GM10266 (cell line): ENCODE data around the gene SNCG.
"Not testable (repeated sequence)": the region's sequence is repeated elsewhere in the genome, so short reads cannot be mapped to it uniquely, and the experiment has no call there.

ENCODE experiments used
- DNase-seq: peaks from one replicate; pipeline ENCODE4 v3.0.0; 2012; ENCODE audit errors: extremely low spot score
- CTCF ChIP-seq: IDR thresholded peaks from 2 replicates; pipeline ENCODE4 v1.5.1; 2012; ENCODE audit warnings: mild to moderate bottlenecking, low read depth; ENCODE audit not compliant: control insufficient read depth, insufficient read depth; ENCODE audit errors: missing control alignments

Gene SNCG

DNA sequence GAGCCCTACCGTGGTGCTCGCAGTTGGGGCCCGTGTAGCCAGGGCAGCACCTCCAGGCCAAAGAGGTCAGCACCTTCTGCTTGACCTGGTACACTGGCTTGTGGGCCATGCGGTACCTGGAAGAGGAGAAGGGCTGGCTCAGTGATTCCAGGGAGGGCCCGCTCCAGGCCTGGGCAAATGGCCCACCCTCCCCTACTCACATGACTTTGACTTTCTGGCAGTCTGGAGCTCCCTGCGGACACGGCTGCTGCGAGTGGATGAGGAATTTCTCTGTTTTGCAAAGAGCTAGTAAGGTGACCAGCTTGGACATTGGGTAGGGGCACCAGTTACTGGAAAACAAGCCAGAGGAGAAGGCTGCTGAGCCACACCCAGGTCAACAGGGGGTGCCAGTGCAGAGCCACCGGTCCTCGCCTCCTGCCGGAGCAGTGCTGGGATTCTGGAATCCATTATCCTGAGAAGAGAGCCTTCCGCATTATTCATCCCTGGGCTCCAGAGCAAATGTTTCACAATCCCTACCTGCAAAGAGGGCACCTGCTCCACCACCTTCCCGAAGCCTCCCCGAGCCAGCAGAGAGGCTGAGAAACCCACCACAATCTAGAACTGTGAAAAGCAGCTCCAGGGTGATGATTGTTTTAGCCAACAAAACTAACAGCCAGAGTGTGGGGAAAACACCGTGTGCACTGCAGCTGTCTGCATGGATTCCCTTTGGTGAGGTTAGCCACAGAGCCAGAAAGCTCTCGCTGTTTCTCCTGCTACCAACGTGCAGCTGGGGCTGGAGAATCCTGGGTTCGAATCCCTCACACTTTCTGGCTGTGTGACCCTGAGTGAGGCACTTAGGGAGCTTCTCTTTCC is 12.8 kb upstream of the SNCG start:
- no peak for DNase-seq
- no peak for TF ChIP-seq CTCF

DNA sequence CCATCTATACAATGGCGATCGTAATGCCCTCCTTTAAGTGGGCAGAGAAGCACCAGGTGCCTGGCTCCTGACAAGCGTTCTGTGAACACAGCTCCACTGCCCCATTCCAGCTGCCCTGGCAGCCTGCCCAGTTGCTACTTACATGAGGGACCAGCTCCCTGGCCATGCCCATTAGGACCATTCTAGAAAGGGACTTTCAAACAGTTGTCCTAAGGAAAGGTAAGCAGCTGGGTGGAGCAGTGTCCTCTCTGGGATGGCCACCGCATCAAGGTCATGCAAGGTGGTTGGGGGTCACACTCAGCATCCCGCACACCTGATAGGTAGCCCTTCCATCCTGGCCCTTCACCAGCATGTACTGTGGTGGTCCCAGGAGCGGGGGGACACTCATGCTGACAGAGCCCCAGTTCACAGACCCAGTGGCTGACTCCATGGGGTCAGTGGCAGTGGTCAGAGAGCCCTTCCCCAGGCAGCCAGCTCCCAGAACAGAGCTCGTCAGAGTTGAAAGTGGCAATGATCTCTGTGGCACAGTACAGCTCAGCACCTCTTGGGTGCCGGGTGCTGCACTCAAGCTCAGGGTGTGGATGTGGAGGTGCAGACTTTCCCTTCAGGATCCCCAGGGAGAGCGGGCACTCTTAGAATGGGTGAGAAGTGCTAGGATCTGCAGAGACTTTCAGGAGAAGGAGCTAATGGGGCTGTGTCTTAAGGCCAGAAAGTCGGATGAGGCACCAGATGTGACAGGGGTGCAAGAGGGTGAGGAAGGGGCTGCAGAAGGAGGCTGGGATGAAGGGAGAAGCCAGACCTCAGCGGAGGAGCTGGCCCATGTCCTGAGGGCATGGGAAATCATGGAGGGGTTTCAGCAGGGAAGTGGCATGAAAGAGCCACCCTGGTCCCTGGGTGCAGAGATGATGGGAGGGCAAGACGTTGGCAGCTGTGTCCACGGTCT is 11.9 kb upstream of the SNCG start:
- no peak for DNase-seq
- TF ChIP-seq CTCF: no peak

- not testable (repeated sequence) for DNase-seq
These were observed 10.6 kb upstream of the SNCG start for GRCh38 chr10:86947806-86948205.

- no peak for TF ChIP-seq CTCF
- no peak for DNase-seq
These were observed 8.1 kb upstream of the SNCG start for GRCh38 chr10:86950349-86950748.

DNA sequence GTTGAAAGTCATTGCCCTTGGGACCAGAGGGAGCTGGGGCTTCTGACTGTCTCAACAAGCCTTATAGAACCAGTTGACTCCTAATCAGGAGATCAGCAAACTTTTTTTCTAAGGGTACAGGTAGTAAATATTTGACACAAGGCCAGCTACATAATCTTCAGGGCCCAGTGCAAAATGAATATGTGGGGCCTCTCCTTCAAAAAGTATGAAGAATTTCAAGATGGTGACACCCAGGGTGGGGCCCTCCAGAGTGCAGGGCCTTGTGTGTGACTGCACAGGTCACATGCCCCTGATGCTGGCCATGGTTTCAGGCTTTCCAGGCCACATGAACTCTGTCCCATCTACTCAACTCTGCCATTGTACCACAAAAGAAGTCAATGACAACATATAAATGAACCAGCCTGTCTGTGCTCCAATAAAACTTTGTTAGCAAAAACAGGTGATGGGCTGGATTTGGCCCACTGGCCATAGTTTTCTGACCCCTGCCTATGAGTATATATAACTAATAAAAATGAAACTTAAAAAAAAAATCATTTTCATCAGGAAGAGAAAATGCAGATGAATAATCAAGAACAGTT is 7.1 kb upstream of the SNCG start:
- no peak for DNase-seq
- no peak for TF ChIP-seq CTCF

- DNase-seq: no peak
- no peak for TF ChIP-seq CTCF
These were observed 6.3 kb upstream of the SNCG start for GRCh38 chr10:86952106-86952505.

DNA sequence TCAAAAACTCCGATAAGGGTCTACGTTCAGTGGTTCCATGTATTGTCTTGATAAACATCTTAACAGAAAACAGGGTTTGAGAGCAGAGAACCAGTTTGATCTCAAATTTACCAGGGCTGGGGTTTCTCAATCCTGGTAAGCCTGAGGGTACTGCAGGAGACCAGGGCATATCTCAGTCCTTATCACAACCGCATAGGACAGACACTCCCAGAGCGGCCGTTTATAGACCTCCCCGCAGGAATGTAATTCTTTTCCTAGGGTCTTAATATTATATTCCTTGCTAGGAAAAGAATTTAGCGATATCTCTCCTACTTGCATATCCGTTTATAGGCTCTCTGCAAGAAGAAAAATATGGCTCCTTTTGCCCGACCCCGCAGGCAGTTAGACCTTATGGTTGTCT is 5.7 kb upstream of the SNCG start:
- DNase-seq: not testable (repeated sequence)
